Hematopoietic multipotent progenitor cell treated with erythropoietin and hydrocortisone succinate and interleukin-3 and kit ligand, for 17 days (in vitro differentiated cells): ENCODE data around the gene NRXN3.

Source experiments
- DNase-seq: peaks from one replicate; pipeline ENCODE4 v3.0.0-alpha.2; 2015; ENCODE audit warnings: low spot score

NRXN3 gene

DNA sequence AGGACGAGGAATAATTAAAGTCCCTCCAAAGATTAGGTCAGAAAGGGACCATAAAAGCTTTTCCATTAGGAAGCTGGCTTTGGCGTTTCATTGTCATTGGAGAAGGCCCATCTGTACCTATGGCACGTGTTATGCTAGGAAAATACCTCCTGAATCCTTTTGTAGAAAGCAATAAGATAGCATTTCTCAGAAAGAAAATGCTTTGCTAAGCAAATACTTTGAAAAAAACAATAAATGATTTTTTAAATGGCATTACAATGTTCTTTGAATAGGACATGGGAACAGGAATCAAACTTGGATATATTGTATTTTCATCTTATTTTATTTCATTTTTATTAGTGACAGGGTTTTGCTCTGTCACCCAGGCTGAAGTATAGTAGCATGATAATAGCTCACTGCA lies 967.7 kb downstream of the NRXN3 start:
- DNase-seq: no peak

DNA sequence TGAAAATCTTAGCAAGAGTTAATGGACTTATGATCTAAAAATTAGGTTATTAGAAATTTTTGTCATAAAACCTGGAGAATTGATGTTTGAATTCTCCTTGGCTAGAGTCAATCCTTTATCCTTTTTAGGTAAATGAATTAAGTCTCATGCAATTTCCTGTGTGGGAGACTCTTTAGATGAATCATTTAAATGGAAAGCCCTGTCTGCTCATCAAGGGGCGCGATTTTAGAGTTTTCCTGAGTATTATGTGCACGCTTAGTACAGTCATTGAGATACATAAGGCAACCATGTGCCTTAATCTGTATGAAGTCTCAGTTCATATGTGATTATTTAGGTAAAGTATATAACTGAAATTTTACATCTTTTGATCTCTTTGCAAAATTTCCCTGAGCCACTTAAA lies 974.7 kb downstream of the NRXN3 start:
- no peak for DNase-seq

DNA sequence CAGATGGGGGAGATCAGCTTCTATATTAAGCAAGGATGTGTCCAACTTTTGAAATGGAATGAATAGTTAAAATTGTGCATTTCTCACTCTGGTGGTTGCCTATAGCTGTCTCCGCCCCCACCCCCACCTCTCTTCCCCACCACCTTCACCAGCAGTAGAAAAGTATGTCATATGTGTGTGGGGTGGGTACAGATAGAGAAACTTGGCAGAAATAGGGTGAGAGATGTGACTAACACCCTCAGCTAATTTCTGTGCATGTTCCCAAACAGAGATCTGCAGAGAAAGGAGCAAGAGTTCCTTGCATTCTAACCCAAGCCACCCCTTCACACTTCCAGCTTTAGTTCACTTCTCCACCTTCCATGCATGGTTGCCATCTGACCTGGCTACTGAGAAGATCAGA lies 980.1 kb downstream of the NRXN3 start:
- no peak for DNase-seq

DNA sequence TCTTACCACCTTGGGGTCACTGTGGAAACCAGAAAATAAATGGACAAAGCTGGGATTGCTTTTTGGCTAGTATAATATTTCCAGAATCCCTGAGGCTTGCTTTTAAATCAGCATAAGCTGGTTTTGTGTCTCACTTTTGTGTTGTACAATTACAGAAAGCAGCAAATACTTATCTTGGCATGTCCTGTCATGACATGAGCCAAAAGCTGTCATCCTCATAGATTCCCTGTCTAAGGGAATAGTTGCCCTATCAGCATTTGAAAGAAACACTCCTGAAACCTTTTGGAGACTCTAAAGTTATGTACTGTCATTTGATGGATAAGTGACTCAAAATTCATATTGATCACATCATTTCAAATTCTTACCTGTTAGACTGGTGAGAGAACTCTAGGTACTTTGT lies 987.2 kb downstream of the NRXN3 start:
- no peak for DNase-seq

DNA sequence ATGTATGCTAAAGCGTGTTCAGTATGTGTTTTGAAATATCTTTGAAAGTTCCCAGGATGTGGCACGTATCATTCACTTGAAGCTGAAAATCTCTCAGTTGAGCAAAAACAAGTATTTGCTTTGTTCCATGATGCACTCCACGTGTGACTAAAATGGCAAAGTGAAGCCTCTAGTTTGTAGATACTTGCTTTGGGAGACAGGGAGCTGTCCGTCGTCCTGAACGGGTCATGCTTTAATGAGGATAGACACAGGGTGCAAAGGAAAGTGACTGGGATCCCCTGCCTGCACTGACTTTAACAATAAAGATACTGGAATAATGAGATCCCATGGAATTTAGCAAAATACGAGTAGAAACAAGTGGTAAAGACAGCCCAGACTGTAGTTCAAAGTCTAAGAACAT lies 991.4 kb downstream of the NRXN3 start:
- DNase-seq: no peak

DNA sequence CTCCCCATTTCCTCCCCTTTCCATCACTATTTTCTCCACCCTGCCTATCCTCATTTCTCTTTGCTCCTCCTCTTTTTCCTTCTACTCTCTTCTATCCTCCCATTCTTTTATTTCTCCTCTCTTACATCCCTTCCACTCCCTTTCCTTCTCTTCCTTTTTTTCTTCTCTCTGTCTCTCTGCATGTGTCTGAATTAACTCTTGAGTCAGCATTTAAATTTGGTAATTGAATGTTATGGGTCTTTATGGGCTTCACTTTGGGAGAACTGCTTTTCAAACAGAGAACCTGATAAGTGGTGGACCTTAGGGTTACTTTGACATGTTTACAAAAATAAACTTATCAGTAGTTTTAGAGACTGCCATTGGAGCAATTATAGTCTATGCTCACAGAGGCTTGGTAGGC lies 992.7 kb downstream of the NRXN3 start:
- DNase-seq: no peak

DNA sequence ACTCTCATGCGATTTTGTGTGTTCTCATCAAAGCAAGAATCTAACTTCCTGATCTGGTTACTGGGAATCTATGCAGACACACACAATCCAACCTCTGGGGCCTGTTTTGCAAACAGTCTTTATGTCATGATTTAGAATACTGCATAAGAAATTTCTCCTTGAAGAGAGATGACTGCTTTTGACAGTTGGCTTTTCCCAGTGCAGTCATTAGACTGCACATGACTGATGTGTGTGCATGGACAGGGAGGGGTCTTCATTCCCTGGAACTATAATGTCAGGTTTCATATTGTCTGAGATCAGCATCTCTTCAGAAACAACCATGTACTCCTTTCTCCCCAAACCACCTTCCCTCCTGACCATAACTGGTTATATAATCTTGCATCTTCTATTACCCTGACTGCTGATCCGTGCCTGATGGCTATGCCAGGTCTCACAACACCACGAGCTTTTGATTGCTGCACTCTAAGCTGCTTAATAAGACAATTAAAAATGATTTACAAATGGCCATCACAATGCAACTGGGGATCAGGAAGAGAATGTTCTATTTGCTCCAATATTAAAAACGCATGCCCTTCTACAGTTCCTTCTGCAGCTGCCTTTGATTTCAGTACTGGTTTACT lies 995.4 kb downstream of the NRXN3 start:
- DNase-seq: no peak

DNA sequence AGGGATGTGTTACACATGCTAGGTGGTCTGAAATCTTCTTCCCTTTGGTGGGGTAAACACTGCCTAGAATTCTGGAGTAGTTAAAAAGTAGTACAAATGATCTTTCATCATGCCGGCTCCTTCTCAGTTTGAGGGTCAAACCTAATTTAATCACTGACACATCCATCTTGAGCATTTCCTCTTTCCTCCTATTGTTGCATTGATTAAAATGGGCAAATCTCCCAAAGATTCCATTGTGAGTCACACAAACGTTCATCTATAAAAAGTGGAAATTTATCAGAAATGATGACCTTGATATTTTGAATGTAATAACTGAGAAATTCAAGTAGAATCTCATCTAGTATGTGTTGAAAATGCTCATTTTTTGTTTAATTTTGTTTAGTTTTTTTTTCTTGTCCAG lies 996.0 kb downstream of the NRXN3 start:
- DNase-seq: no peak

DNA sequence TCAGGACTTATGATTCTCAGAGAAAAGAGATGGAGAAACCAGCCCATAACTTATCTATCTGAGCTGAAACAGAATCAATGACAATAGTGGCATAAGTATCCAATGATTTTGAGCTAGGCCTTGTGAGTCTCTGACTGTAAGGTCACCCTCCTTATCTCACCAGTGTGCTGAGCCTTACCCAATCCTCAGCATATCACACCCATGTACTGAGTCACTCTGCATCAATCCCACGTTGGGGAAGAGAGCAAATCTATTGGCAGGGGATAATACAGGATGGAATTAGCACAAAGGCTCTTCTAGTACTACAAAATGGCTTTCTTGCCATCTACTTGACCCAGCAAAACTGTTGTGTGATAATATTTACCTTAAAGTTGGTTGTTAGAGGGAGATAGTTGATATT lies 997.8 kb downstream of the NRXN3 start:
- no peak for DNase-seq

DNA sequence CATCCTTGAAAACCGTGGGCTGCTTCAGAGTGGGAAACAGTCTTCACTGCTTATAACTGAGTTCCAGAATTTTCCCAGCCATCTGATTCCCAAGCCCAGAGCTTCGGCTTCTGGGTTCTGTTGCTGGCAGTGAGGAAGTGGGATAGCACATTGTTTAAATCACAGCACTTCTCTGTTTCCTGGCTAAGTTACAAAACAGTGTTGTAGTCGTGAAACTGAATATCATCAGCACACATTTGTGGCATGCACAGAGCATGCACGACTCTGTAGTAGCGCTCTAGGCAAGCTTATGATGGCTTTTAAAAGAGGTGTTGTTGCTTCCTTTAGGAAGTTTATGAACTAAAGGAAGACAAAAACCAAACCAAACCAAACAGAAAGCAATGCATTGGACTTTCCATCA lies 1005.5 kb downstream of the NRXN3 start:
- DNase-seq: no peak

DNA sequence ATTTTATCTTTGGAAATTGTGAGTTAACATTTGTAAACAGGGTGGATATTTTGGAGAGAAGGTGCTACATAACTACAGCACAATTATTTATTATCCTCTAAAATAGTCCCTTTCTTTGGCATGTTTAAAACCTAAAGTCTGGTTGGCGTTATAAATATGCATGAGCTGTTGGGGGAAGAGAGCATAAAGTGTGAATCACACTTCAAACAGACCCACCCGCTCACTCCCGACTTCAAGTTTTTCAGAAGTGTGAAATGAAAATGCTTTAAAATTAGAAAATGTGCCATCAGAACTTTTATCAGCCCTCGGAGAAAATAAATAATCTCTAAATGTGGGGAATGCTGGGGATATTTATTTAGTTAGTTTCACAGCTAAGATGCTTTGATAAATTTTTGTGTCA lies 1006.9 kb downstream of the NRXN3 start:
- DNase-seq: no peak

DNA sequence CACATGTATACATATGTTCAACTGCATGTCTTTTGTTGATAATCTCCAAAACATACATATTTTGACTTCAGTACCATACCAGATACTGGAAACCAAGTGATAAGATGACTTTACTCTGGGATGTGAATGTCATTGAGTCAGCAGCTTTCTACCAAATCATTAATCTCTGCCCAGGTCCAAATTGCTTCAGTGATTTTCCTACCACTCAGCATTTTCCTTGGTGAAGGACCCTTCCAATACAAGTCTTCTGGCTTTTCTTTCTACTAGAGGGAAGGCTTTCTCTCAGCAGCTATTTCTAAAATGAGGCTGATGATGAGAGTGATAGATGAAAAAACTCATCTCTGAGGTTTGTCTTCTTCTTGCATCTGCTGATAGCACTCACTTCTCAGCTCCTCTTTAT lies 1008.5 kb downstream of the NRXN3 start:
- DNase-seq: no peak

DNA sequence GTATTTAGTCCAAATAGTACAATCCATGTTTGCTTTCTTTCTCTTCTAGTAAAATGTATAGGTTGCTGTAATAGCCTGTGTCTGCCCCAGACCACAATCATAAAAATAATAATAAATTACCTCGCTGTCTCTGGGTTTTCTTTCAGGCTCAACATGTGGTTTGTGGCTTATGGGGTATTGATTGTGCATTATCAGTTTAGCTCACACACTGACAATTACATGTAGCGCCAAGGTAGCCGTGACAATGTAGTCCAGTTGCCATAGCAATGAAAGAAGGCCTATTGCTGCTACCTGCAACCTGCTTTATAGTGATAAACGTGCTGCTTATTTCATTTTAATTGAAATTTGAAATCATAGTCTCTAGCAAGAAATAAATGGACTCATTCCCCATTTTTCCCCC lies 1009.8 kb downstream of the NRXN3 start:
- no peak for DNase-seq

DNA sequence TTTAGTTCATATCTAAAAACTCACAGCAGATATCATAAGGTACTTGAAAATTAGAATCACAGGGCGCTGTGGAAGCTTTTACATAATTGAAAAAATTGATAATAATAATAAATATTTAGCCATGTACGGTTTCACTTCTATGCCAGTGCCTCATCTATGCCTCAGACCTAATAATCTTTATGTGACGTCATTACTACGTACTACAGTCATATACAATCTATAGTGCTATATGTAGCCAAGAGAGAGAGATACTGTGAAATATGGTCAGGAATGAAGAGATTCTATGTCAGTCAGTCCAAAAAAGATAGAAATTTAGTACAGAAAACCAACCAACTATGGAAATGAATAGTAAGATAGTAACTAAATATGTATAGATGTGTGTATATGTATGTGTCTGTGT lies 1010.5 kb downstream of the NRXN3 start:
- no peak for DNase-seq

DNA sequence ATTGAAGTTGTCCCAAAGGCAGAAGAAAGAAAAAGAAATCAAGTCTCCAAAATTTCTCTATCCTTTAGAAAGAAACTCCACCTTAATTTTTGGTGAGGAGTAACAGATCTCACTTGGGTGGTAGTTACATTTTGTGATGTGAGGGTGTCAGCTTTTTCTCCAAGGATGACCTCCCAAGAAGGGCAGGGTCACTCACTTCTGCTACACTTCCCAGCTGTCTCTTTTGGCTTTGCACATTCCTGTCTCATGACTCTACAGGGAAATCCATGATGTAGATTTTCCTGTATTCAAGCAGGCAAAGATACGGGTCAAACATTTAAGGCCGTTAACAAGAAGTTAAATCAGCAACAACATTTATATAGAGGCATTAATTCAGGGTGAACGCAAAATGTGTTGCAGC lies 1016.4 kb downstream of the NRXN3 start:
- DNase-seq: no peak

DNA sequence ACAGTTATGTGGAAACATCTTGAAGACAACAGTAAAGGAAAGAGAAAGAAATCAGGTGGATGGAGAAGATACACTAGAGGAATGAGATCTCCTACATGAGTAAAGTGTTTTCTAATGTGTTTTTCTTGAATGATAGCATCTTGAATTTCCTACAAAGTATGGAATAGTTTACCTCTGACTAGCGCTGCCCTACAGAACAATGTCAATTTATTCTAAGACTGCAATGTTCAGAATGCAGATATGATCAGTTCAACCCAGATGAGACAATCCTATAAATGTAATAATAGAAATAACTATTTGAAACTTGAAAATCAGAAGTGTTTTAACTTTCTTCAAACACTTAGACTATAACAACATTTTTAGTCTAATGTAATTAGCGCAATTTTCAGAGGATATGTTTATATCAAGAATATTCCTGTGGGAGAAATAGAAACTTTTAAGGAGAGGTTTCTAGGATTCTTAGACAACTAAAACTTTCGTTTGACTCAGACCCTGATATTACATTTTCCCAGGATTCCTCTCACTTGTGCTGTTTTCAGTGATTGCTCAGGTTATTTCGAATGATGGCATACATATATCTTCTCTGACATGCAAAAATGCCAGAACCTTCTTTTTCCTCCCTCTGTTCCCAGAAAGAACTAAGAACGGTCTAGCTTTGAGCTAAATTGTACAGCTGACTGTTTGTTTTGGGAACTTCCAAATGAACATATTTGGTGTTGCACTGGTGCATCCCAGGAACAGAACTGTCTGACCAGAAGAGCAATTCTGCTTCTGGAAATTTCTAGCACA lies 1023.7 kb downstream of the NRXN3 start:
- DNase-seq: no peak

DNA sequence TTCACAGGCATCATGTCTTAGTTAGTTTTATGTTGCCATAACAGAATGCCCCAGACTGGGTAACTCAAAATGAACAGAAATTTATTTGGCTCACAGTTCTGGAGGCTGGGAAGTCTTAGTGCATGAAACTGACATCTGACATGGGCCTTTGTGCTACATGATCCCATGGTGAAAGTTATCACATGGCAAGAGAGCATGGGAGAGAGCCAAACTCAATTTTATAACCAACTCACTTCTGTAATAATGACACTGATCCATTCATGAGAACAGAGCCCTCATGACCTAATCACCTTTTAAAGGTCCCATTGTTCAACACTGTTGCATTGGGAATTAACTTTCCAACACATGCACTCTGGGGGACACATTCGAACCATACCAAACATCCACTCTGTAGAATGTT lies 1026.0 kb downstream of the NRXN3 start:
- DNase-seq: no peak

DNA sequence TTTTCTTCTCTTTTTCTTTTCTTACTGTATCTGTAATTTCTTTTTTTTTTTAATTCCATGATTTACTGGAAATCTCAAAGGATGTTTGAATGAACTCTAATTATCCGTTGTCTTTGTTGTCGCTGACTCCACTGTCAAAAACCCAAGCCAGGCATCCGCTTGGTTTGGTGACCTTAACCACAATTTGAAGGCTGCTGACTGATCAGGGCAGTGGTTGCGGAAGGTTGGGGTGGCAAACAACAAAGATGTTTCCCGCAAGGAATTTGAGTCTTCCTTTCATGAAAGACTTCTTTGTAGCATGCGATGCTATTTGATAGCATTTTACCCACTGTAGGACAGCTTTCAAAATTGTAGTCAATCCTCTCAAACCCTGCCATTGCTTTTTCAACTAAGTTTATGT lies 1027.3 kb downstream of the NRXN3 start:
- DNase-seq: no peak

DNA sequence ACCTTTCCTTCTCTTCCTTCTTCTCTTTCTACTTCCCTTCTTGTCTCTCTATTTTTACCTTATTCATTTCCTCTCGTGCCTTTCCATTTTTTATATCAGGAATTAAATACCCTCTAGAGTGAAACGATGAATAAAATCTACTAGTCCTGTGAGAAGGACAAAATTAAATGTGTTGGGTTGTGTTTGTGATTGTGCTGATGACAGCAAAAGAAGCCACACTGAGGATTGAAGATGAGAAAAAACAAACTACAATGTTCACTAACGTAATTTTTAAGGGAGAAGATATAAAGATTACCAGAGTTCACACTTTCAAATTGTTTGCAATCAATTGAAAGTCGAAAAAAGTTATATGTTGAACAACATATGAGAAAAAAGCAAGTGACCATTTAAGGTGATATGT lies 1029.0 kb downstream of the NRXN3 start:
- no peak for DNase-seq

DNA sequence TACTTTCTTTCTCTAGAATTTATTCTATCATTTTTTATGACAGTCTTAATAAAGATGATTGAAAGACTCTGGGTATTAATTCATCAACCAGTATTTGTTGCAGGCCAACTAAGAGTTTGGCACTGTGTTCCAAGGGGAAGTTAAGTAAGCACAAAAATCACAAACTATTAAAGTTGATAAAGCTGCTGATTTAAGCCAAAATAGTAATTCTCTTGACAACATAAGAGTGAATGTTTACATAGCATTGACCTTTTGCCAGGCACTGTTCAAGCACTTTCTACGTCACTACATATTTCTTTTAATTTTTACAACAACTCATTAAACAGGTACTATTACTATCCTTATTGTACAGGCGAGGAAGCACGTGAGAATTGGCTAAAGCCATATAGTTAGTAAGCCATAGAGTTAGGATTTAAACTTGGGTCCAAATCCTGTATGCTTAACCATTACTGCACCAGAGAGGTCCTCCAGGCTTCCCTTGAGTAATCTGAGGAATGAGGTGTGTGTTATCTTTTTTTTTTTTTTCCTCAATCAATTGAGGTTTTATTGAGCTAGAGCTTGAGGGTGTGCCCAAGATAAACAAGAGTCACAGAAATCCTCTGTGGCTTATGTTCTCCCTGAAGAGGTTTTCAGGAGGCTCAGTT lies 1031.5 kb downstream of the NRXN3 start:
- DNase-seq: no peak

DNA sequence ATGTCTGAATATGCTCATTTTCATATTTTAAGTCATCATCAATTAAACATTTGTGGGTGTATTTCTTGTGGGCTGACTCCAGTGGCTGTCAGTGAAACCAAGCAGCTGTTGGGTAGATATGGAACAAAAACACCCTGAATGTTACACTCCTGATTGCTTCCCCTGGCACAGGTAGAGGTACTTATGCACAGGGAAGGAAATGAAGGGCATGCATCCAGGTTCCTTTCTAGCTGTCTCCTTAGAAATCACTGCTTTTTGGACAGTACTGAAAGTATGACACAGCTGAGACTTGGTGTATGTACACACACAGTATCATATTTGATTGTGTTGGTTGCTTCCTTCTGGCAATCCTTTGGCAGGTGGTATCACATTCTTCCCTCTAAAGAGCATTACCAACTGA lies 1034.4 kb downstream of the NRXN3 start:
- no peak for DNase-seq

DNA sequence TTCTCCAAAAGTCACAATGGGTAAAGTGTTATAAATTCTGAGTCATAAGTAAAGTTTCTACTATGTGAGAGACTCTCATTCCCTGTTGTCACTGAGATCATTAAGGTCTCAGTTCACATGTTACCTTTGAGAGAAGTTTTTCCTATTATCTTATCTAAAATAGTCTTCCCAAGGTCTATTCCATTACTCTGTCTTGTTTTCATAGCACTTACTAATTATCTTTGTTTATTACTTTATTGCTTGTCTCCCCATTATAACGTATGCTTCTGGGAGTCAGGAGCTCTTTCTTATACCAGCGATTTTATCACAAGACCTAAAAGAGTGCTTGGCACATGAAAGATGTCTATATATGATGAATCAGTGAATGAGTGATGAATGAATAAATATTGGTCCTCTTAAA lies 1039.2 kb downstream of the NRXN3 start:
- no peak for DNase-seq

DNA sequence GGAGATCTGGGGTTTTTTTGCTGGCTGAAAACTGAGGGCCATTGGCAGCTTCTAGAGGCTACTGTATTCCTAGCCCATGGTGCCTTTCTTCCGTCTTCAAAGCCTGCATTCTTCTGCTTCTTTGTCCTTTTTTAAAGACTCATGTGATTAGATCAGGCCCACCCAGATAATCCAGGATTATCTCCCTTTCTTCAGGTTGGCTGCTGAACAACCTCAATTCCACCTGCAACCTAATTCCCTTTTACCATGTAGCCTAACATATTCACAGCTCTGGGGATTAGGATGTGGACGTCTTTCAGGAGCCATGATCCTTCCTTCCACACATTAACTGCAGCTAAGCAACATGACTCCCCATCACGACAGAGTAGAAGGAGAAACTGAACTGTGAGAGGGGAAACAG lies 1055.6 kb downstream of the NRXN3 start:
- no peak for DNase-seq
